ENCODE measurements around the gene ASCL3.

ASCL3 gene

DNA sequence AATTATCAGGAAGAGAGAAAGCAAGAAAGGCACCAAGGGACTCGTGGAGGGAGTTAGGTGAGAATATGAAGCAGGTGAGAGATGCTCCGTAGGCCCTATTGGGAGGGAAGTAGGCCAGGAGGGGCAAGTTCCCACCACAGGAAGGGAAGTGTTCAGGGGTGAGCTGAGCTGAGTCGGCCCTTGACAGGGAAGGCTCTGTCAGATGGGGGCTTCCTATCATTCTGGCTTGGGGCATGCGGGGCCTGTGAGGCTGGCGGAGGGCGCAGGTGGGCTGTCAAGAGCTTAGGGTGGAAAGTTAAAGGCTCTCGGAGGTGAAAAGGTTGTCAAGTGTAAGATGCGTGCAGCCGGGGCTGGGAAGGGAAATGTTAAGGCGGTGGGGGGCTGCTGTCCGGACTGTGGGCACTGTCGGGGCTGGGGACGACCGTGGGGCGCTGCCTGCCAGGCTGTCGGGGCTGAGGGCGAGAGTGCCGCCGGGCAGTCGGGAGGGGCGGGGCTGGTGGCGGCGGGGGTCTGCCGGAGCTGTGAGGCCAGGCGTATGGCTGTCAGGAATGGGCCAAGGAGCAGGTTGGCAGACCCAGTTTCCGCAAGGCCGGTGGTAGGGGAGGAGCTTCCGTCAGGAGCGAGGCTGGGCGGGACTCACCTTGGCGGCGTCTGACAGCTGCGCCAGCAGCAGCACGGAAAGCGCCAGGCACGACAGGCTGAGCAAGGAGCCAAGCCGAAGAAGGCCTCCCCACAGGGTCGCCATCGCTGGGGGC, 20.9 kb upstream of the ASCL3 start:
- TF ChIP-seq ZBTB7A (IDR thresholded peaks at IDR 0.05; ENCODE audit: low read depth) (no peak), RAD21 (IDR thresholded peaks at IDR 0.05; ENCODE audit: low read depth) (peak; percentile 0; the same call in 1 of the 2 replicates), FOXM1 (IDR thresholded peaks at IDR 0.05; ENCODE audit: borderline replicate concordance, low read depth) (no peak), YY1 (IDR thresholded peaks at IDR 0.05; ENCODE audit: low read depth) (no peak), EGR1 (IDR thresholded peaks at IDR 0.05) (no peak; the same call in 1 of the 2 replicates), NFIC (IDR thresholded peaks at IDR 0.05) (no peak)
- TF ChIP-seq, protein P1, sequence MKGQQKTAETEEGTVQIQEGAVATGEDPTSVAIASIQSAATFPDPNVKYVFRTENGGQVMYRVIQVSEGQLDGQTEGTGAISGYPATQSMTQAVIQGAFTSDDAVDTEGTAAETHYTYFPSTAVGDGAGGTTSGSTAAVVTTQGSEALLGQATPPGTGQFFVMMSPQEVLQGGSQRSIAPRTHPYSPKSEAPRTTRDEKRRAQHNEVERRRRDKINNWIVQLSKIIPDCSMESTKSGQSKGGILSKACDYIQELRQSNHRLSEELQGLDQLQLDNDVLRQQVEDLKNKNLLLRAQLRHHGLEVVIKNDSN (IDR thresholded peaks at IDR 0.05) = no peak

DNA sequence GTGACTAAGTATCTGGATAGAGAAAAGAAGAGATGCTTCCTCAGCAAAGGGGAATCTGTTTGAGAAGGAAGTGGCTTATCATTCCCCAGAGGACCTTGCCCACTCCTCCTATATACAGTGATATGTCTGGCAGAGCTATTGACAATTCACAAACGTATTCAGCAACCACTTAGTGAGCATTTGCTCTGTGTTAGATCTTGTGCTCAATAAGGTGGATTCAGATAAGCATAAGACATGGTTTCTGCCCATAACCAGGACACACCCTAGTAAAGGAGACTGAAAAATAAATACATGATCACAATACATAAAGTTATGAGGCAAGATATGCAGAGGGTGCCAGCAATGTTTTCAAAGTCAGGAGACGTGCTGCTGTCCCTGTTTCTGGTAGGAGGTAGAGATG, 20.0 kb upstream of the ASCL3 start:
- TF ChIP-seq EP300 (IDR thresholded peaks at IDR 0.05; ENCODE audit: borderline replicate concordance) (no peak), CEBPB (IDR thresholded peaks at IDR 0.05) (no peak), FOXM1 (IDR thresholded peaks at IDR 0.05; ENCODE audit: borderline replicate concordance, low read depth) (no peak)

DNA sequence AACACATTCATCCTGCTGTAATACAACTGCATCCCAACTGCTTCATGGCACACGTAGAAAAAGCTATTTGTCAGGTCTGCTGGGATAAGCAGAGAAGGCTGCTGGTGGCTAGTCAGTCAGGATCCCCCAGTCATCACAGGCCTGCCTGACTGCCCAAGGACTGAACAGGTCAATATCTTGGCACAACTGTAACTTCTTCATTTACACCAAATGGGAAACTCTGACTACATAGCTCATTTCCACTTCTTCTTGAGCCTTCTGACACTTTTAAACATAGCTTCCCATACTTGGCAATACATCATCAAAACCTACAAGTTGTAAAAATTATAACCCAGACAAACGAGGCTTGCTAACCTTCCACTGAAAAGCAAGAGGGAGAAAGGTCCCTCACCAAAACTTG, 18.6 kb upstream of the ASCL3 start:
- TF ChIP-seq EGR1 (IDR thresholded peaks at IDR 0.05) = no peak
- no peak for TF ChIP-seq TEAD4 (IDR thresholded peaks at IDR 0.05)
- no peak for TF ChIP-seq YY1 (IDR thresholded peaks at IDR 0.05; ENCODE audit: low read depth)
- TF ChIP-seq CEBPB (IDR thresholded peaks at IDR 0.05) = no peak
- no peak for TF ChIP-seq EP300 (IDR thresholded peaks at IDR 0.05; ENCODE audit: borderline replicate concordance)

DNA sequence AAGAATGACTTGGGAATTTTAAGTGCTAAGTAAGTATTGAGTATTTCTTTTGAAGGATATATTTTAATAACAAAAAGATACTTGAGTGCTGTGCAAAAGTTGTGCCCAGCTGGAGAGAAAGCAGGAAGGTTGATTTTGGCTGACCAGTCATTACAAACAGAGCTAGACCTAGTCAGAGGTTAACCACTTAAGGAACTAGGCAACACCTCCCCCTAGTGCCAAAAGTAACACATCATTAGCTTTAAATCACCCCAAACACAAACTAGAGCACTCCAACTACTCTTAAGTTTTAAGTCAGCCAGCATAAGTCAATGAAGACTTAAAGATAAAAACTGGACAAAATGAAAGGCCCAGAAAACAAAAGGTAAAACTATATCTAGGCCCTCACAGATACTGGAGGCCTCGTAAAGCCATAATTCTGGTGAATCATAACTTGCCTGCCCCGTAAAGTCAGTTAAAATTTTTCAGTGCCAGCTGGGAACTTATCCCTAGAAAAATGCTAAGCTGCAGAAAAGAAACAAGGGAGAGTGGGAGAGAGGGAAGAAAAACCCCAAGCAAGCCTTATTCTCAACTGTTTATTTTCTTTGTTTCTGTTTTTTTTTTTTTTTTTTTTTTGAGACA, 16.8 kb upstream of the ASCL3 start:
- TF ChIP-seq RAD21 (IDR thresholded peaks at IDR 0.05; ENCODE audit: low read depth) (peak; percentile 85), CREB1 (IDR thresholded peaks at IDR 0.05; ENCODE audit: low read depth) (no peak)

DNA sequence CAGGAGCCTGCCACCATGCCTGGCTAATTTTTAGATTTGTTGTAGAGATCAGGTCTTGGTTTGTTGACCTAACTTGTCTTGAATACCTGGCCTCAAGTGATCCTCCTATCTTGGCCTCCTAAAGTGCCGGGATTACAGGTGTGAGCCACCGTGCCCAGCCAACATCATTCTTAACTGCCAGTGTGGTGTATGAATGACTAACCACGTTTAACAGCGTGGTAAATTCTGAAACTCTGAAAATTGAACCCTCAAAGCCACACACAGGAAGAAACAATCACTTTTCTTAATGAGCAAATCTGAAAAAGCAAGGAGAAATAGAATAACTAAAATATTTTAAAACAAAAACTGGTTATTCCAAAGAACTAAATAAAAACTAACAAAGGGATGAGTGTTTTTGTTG, 14.0 kb upstream of the ASCL3 start:
- TF ChIP-seq EGR1 (IDR thresholded peaks at IDR 0.05) (no peak), ZBTB7A (IDR thresholded peaks at IDR 0.05; ENCODE audit: low read depth) (no peak), TAF1 (IDR thresholded peaks at IDR 0.05; ENCODE audit: low read depth) (no peak), TCF12 (IDR thresholded peaks at IDR 0.05; ENCODE audit: low read depth) (no peak), YY1 (IDR thresholded peaks at IDR 0.05; ENCODE audit: low read depth) (no peak), TEAD4 (IDR thresholded peaks at IDR 0.05) (no peak)
- TF ChIP-seq, protein P2, sequence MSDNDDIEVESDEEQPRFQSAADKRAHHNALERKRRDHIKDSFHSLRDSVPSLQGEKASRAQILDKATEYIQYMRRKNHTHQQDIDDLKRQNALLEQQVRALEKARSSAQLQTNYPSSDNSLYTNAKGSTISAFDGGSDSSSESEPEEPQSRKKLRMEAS (IDR thresholded peaks at IDR 0.05) = no peak
- TF ChIP-seq, protein P1 (IDR thresholded peaks at IDR 0.05) = no peak

DNA sequence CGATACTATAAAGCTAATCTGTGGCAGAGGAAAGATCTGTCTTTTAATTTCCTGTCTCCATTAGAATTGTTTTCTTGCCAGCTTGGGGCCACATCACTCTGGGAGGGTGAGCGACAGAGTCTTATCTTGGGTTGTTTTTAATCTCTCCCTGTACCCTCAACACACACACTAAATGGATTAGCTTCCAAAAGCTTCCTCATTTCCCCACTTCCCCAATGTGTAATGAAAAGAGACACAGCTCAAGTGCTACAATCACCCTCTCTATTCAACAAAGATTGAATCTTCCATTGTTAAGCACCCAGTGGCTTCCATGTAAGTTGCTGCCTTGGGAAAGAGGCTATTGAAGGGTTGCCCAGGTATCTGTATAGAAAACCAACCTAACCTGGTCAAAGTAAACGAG, 6.1 kb upstream of the ASCL3 start:
- no peak for TF ChIP-seq FOXM1 (IDR thresholded peaks at IDR 0.05; ENCODE audit: borderline replicate concordance, low read depth)
- no peak for TF ChIP-seq EP300 (IDR thresholded peaks at IDR 0.05; ENCODE audit: borderline replicate concordance)
- TF ChIP-seq CREB1 (IDR thresholded peaks at IDR 0.05; ENCODE audit: low read depth) = no peak
- TF ChIP-seq, protein P1 (IDR thresholded peaks at IDR 0.05) = no peak
- no peak for TF ChIP-seq CEBPB (IDR thresholded peaks at IDR 0.05)
- TF ChIP-seq NFIC (IDR thresholded peaks at IDR 0.05) = no peak
- no peak for TF ChIP-seq ZBTB7A (IDR thresholded peaks at IDR 0.05; ENCODE audit: low read depth)
- no peak for TF ChIP-seq TAF1 (IDR thresholded peaks at IDR 0.05; ENCODE audit: low read depth)
- TF ChIP-seq TCF12 (IDR thresholded peaks at IDR 0.05; ENCODE audit: low read depth) = no peak
- no peak for TF ChIP-seq EGR1 (IDR thresholded peaks at IDR 0.05)
- TF ChIP-seq TEAD4 (IDR thresholded peaks at IDR 0.05) = no peak
- no peak for TF ChIP-seq RAD21 (IDR thresholded peaks at IDR 0.05; ENCODE audit: low read depth)
- TF ChIP-seq YY1 (IDR thresholded peaks at IDR 0.05; ENCODE audit: low read depth) = no peak
- TF ChIP-seq, protein P2 (IDR thresholded peaks at IDR 0.05) = no peak
- TF ChIP-seq, protein P3, sequence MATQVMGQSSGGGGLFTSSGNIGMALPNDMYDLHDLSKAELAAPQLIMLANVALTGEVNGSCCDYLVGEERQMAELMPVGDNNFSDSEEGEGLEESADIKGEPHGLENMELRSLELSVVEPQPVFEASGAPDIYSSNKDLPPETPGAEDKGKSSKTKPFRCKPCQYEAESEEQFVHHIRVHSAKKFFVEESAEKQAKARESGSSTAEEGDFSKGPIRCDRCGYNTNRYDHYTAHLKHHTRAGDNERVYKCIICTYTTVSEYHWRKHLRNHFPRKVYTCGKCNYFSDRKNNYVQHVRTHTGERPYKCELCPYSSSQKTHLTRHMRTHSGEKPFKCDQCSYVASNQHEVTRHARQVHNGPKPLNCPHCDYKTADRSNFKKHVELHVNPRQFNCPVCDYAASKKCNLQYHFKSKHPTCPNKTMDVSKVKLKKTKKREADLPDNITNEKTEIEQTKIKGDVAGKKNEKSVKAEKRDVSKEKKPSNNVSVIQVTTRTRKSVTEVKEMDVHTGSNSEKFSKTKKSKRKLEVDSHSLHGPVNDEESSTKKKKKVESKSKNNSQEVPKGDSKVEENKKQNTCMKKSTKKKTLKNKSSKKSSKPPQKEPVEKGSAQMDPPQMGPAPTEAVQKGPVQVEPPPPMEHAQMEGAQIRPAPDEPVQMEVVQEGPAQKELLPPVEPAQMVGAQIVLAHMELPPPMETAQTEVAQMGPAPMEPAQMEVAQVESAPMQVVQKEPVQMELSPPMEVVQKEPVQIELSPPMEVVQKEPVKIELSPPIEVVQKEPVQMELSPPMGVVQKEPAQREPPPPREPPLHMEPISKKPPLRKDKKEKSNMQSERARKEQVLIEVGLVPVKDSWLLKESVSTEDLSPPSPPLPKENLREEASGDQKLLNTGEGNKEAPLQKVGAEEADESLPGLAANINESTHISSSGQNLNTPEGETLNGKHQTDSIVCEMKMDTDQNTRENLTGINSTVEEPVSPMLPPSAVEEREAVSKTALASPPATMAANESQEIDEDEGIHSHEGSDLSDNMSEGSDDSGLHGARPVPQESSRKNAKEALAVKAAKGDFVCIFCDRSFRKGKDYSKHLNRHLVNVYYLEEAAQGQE (IDR thresholded peaks at IDR 0.05; ENCODE audit: low read depth) = no peak

DNA sequence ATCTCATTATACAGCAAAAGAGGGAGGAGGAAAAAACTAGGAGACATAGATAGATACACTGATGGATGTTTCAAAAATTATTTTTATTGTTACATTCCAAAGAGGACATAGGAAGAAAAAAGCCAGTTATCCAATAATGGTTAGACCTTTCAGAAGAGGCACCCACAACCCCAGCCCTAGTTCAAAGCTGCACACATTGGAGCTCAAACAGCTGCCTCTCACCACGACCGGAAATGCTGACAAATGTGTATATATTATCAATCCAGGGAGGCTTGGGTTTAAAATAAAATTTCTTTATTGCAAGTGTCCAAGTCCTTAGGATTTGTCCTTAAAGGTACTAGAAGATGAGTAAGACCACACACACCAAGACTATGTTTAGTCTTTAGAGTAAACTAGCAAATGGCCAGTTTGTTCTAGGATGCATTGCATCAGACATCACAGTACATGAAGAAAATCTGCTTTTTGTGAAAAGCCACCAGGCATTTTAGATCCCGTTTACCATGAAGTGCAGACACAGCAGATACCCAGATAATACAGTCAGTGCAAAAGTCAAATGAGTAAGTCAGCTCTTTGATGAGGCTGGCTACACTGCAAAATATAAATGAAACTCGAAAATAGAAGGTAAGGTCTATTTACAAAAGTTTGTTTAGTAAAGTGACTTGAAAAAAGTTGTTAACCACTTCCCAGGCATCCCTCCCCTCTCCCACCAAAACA, 4.6 kb upstream of the ASCL3 start:
- TF ChIP-seq, protein P3 (IDR thresholded peaks at IDR 0.05; ENCODE audit: low read depth) = no peak
- TF ChIP-seq EP300 (IDR thresholded peaks at IDR 0.05; ENCODE audit: borderline replicate concordance) = no peak
- no peak for TF ChIP-seq EGR1 (IDR thresholded peaks at IDR 0.05)
- no peak for TF ChIP-seq TAF1 (IDR thresholded peaks at IDR 0.05; ENCODE audit: low read depth)
- no peak for TF ChIP-seq NFIC (IDR thresholded peaks at IDR 0.05)
- TF ChIP-seq CEBPB (IDR thresholded peaks at IDR 0.05) = no peak
- no peak for TF ChIP-seq ZBTB7A (IDR thresholded peaks at IDR 0.05; ENCODE audit: low read depth)
- TF ChIP-seq RAD21 (IDR thresholded peaks at IDR 0.05; ENCODE audit: low read depth) = no peak
- no peak for TF ChIP-seq YY1 (IDR thresholded peaks at IDR 0.05; ENCODE audit: low read depth)
- TF ChIP-seq FOXM1 (IDR thresholded peaks at IDR 0.05; ENCODE audit: borderline replicate concordance, low read depth) = no peak
- TF ChIP-seq, protein P1 (IDR thresholded peaks at IDR 0.05) = no peak
- no peak for TF ChIP-seq TCF12 (IDR thresholded peaks at IDR 0.05; ENCODE audit: low read depth)
- TF ChIP-seq, protein P2 (IDR thresholded peaks at IDR 0.05) = no peak
- no peak for TF ChIP-seq CREB1 (IDR thresholded peaks at IDR 0.05; ENCODE audit: low read depth)
- no peak for TF ChIP-seq TEAD4 (IDR thresholded peaks at IDR 0.05)
